OCI-LY1 (cell line): Measurements from ENCODE around the gene TMPRSS11B.

ENCODE experiments used
- CTCF ChIP-seq: fragments of 200-600 bp; sonication (generic), shearing (Covaris generic); IDR thresholded peaks from 2 replicates; pipeline ENCODE4 v1.5.1; 2017; ENCODE audit warnings: mild to moderate bottlenecking, antibody characterized with exemption, low read length, moderate library complexity, mixed read lengths
- EZH2 ChIP-seq: fragments of 200-600 bp; sonication (generic), shearing (Covaris generic); IDR thresholded peaks from 2 replicates; pipeline ENCODE4 v1.8.0; 2017; ENCODE audit warnings: borderline replicate concordance, mixed run types, mild to moderate bottlenecking, antibody characterized with exemption, low read length, moderate library complexity, mixed read lengths

- TF ChIP-seq CTCF = no peak
- no peak for TF ChIP-seq EZH2
These were observed 27.4 kb downstream of the TMPRSS11B start for GRCh38 chr4:68218044-68218443.
